ENCODE data around the gene PPCDC. TPM values are rescaled to one million over a fixed set of nuclear protein-coding genes. Genes with fewer than 3 reads are reported as not detected.

The PPCDC gene
- total RNA-seq, 2 donors from 2014 or later = 8.9 to 9.5 TPM

- Mint-ChIP-seq H3K36me3 (ENCODE audit: low read depth) (no peaks in the 10 kb centered on the region), H3K27me3 (no peaks in the 10 kb centered on the region), H3K27ac (peak overlapping the region; percentile 53), H3K4me3 (no peak overlapping the region), H3K4me1 (peaks cover 11% of the 10 kb centered on the region)
- no peak for ATAC-seq
- no peak for DNase-seq
- no peaks in the 10 kb centered on the region for H3K9me3 ChIP-seq (ENCODE audit: control insufficient read depth, low read length, poor library complexity, severe bottlenecking)
Observed at GRCh38 chr15:75056036-75056435, 32.6 kb downstream of the PPCDC start.

- no peak for ATAC-seq
- H3K27me3 Mint-ChIP-seq = no peaks in the 10 kb centered on the region
- H3K36me3 Mint-ChIP-seq (ENCODE audit: low read depth) = no peaks in the 10 kb centered on the region
- peaks cover 7% of the 10 kb centered on the region for H3K4me1 Mint-ChIP-seq
- DNase-seq = no peak
- no peak overlapping the region for H3K4me3 Mint-ChIP-seq
- no peaks in the 10 kb centered on the region for H3K9me3 ChIP-seq (ENCODE audit: control insufficient read depth, low read length, poor library complexity, severe bottlenecking)
- no peak overlapping the region for H3K27ac Mint-ChIP-seq
Observed at GRCh38 chr15:75058127-75058905, 34.9 kb downstream of the PPCDC start.

GRCh38 chr15:75059607-75060006 lies 36.2 kb downstream of the PPCDC start:
- no peak overlapping the region for H3K27ac Mint-ChIP-seq
- H3K4me3 Mint-ChIP-seq = no peak overlapping the region
- H3K4me1 Mint-ChIP-seq = peaks cover 7% of the 10 kb centered on the region
- ATAC-seq = no peak
- H3K36me3 Mint-ChIP-seq (ENCODE audit: low read depth) = no peaks in the 10 kb centered on the region
- no peaks in the 10 kb centered on the region for H3K9me3 ChIP-seq (ENCODE audit: control insufficient read depth, low read length, poor library complexity, severe bottlenecking)
- DNase-seq = no peak
- H3K27me3 Mint-ChIP-seq = no peaks in the 10 kb centered on the region

GRCh38 chr15:75061272-75061671 lies 37.9 kb downstream of the PPCDC start:
- Mint-ChIP-seq H3K27ac (no peak overlapping the region), H3K27me3 (no peaks in the 10 kb centered on the region)
- ATAC-seq = no peak

GRCh38 chr15:75062706-75063105 lies 39.3 kb downstream of the PPCDC start:
- no peak for DNase-seq
- Mint-ChIP-seq H3K4me3 (no peak overlapping the region), H3K27ac (no peak overlapping the region), H3K36me3 (ENCODE audit: low read depth) (no peaks in the 10 kb centered on the region), H3K4me1 (peaks cover 19% of the 10 kb centered on the region), H3K27me3 (no peaks in the 10 kb centered on the region)
- H3K9me3 ChIP-seq (ENCODE audit: control insufficient read depth, low read length, poor library complexity, severe bottlenecking) = no peaks in the 10 kb centered on the region
- no peak for ATAC-seq

More at GRCh38 chr15:75061272-75061671, 37.9 kb downstream of the PPCDC start:
- H3K4me1 Mint-ChIP-seq = peaks cover 12% of the 10 kb centered on the region
- no peak overlapping the region for H3K4me3 Mint-ChIP-seq
- H3K36me3 Mint-ChIP-seq (ENCODE audit: low read depth) = no peaks in the 10 kb centered on the region
- no peak for DNase-seq
- no peaks in the 10 kb centered on the region for H3K9me3 ChIP-seq (ENCODE audit: control insufficient read depth, low read length, poor library complexity, severe bottlenecking)

- no peak for ATAC-seq
- H3K27ac Mint-ChIP-seq = peak overlapping the region; percentile 59
Observed at GRCh38 chr15:75063338-75063737, 39.9 kb downstream of the PPCDC start.

GRCh38 chr15:75063889-75064288 lies 40.5 kb downstream of the PPCDC start:
- Mint-ChIP-seq H3K36me3 (ENCODE audit: low read depth) (peaks cover 5% of the 10 kb centered on the region), H3K4me1 (peaks cover 22% of the 10 kb centered on the region), H3K27me3 (no peaks in the 10 kb centered on the region), H3K27ac (no peak overlapping the region), H3K4me3 (no peak overlapping the region)
- no peak for DNase-seq
- no peaks in the 10 kb centered on the region for H3K9me3 ChIP-seq (ENCODE audit: control insufficient read depth, low read length, poor library complexity, severe bottlenecking)
- ATAC-seq = no peak

More at GRCh38 chr15:75063338-75063737, 39.9 kb downstream of the PPCDC start:
- H3K4me3 Mint-ChIP-seq = no peak overlapping the region
- DNase-seq = no peak
- H3K4me1 Mint-ChIP-seq = peaks cover 19% of the 10 kb centered on the region
- H3K27me3 Mint-ChIP-seq = no peaks in the 10 kb centered on the region
- peaks cover 2% of the 10 kb centered on the region for H3K36me3 Mint-ChIP-seq (ENCODE audit: low read depth)
- no peaks in the 10 kb centered on the region for H3K9me3 ChIP-seq (ENCODE audit: control insufficient read depth, low read length, poor library complexity, severe bottlenecking)

GRCh38 chr15:75064846-75065245 lies 41.5 kb downstream of the PPCDC start:
- no peak for DNase-seq
- no peak overlapping the region for H3K4me3 Mint-ChIP-seq
- no peak for ATAC-seq
- H3K27ac Mint-ChIP-seq = no peak overlapping the region
- H3K36me3 Mint-ChIP-seq (ENCODE audit: low read depth) = peaks cover 8% of the 10 kb centered on the region
- H3K27me3 Mint-ChIP-seq = no peaks in the 10 kb centered on the region
- no peaks in the 10 kb centered on the region for H3K9me3 ChIP-seq (ENCODE audit: control insufficient read depth, low read length, poor library complexity, severe bottlenecking)
- H3K4me1 Mint-ChIP-seq = peaks cover 26% of the 10 kb centered on the region

- H3K36me3 Mint-ChIP-seq (ENCODE audit: low read depth) = peaks cover 8% of the 10 kb centered on the region
- no peaks in the 10 kb centered on the region for H3K9me3 ChIP-seq (ENCODE audit: control insufficient read depth, low read length, poor library complexity, severe bottlenecking)
- no peak overlapping the region for H3K27ac Mint-ChIP-seq
- ATAC-seq (no peak), DNase-seq (no peak)
- H3K4me3 Mint-ChIP-seq = no peak overlapping the region
- no peaks in the 10 kb centered on the region for H3K27me3 Mint-ChIP-seq
- H3K4me1 Mint-ChIP-seq = peaks cover 26% of the 10 kb centered on the region
Observed at GRCh38 chr15:75065467-75065850, 42.1 kb downstream of the PPCDC start.

GRCh38 chr15:75065851-75066509 lies 42.6 kb downstream of the PPCDC start:
- no peaks in the 10 kb centered on the region for H3K9me3 ChIP-seq (ENCODE audit: control insufficient read depth, low read length, poor library complexity, severe bottlenecking)
- Mint-ChIP-seq H3K27ac (peak overlapping the region; percentile 4), H3K36me3 (ENCODE audit: low read depth) (peaks cover 8% of the 10 kb centered on the region), H3K4me1 (peaks cover 26% of the 10 kb centered on the region), H3K27me3 (no peaks in the 10 kb centered on the region), H3K4me3 (no peak overlapping the region)
- no peak for DNase-seq
- no peak for ATAC-seq

- peak overlapping the region; percentile 42 for H3K4me3 Mint-ChIP-seq
- H3K27me3 Mint-ChIP-seq = no peaks in the 10 kb centered on the region
- peak overlapping the region; percentile 3 for H3K27ac Mint-ChIP-seq
- DNase-seq (no peak), ATAC-seq (peak; percentile 75)
- no peaks in the 10 kb centered on the region for H3K9me3 ChIP-seq (ENCODE audit: control insufficient read depth, low read length, poor library complexity, severe bottlenecking)
- H3K36me3 Mint-ChIP-seq (ENCODE audit: low read depth) = peaks cover 9% of the 10 kb centered on the region
- peaks cover 28% of the 10 kb centered on the region for H3K4me1 Mint-ChIP-seq
Observed at GRCh38 chr15:75067123-75067830, 43.9 kb downstream of the PPCDC start.

- ATAC-seq (no peak), DNase-seq (no peak)
- no peak overlapping the region for H3K4me3 Mint-ChIP-seq
- H3K4me1 Mint-ChIP-seq = peaks cover 31% of the 10 kb centered on the region
- no peaks in the 10 kb centered on the region for H3K9me3 ChIP-seq (ENCODE audit: control insufficient read depth, low read length, poor library complexity, severe bottlenecking)
- peak overlapping the region; percentile 41 for H3K27ac Mint-ChIP-seq
- H3K36me3 Mint-ChIP-seq (ENCODE audit: low read depth) = peaks cover 12% of the 10 kb centered on the region
- H3K27me3 Mint-ChIP-seq = no peaks in the 10 kb centered on the region
Observed at GRCh38 chr15:75068748-75069147, 45.4 kb downstream of the PPCDC start.

GRCh38 chr15:75069301-75069925 lies 46.0 kb downstream of the PPCDC start:
- Mint-ChIP-seq H3K27me3 (no peaks in the 10 kb centered on the region), H3K27ac (peak overlapping the region; percentile 41), H3K4me3 (peak overlapping the region; percentile 74), H3K36me3 (ENCODE audit: low read depth) (peaks cover 12% of the 10 kb centered on the region), H3K4me1 (peaks cover 31% of the 10 kb centered on the region)
- ATAC-seq (peak; percentile 75), DNase-seq (no peak)
- no peaks in the 10 kb centered on the region for H3K9me3 ChIP-seq (ENCODE audit: control insufficient read depth, low read length, poor library complexity, severe bottlenecking)
